ENCODE results near the gene CTXND1.

CTXND1 gene

GRCh38 chr15:80260551-80260950, 8.5 kb upstream of the CTXND1 start:
- TF ChIP-seq CTCF (IDR thresholded peaks at IDR 0.05): no peak
- Histone ChIP-seq H3K4me3 (no peak overlapping the region), H3K27ac (no peak overlapping the region)
- DNase-seq (ENCODE audit: low spot score): no peak

- peak; percentile 50 for DNase-seq (ENCODE audit: low spot score)
- H3K4me3 ChIP-seq: no peak overlapping the region
- TF ChIP-seq CTCF (IDR thresholded peaks at IDR 0.05): no peak
- H3K27ac ChIP-seq: no peak overlapping the region
Measured at GRCh38 chr15:80259942-80260510, 8.0 kb upstream of the CTXND1 start.

GRCh38 chr15:80251428-80252120, 439 bp downstream of the CTXND1 start:
- no peak for TF ChIP-seq CTCF (IDR thresholded peaks at IDR 0.05)
- peak overlapping the region; percentile 72 for H3K4me3 ChIP-seq
- peak overlapping the region in 1 of 2 donors; percentile 38 for H3K27ac ChIP-seq
- peak; percentile 41 for DNase-seq (ENCODE audit: low spot score)

GRCh38 chr15:80250614-80251427, 1.2 kb downstream of the CTXND1 start:
- DNase-seq (ENCODE audit: low spot score): no peak
- no peak for TF ChIP-seq CTCF (IDR thresholded peaks at IDR 0.05)
- no peak overlapping the region for H3K27ac ChIP-seq
- peak overlapping the region; percentile 72 for H3K4me3 ChIP-seq

GRCh38 chr15:80249973-80250372, 2.0 kb downstream of the CTXND1 start:
- DNase-seq (ENCODE audit: low spot score): no peak
- H3K27ac ChIP-seq: no peak overlapping the region
- TF ChIP-seq CTCF (IDR thresholded peaks at IDR 0.05): no peak
- no peak overlapping the region for H3K4me3 ChIP-seq

- DNase-seq (ENCODE audit: low spot score): peak; percentile 41
- Histone ChIP-seq H3K27ac (peak overlapping the region in 1 of 2 donors; percentile 13), H3K4me3 (no peak overlapping the region)
- TF ChIP-seq CTCF (IDR thresholded peaks at IDR 0.05): no peak
Measured at GRCh38 chr15:80247320-80247719, 4.7 kb downstream of the CTXND1 start.

Data from coronary artery (tissue), 2 donors.